ENCODE data around the gene KBTBD13. TPM values are rescaled to one million over a fixed set of nuclear protein-coding genes. Genes with fewer than 3 reads are reported as not detected.
"Not testable (repeated sequence)": the region's sequence is repeated elsewhere in the genome, so short reads cannot be mapped to it uniquely, and the experiment has no call there.

The KBTBD13 gene
- total RNA-seq, 1 donor: not detected

GRCh38 chr15:65040461-65040860 lies 36.1 kb upstream of the KBTBD13 start:
- DNase-seq (ENCODE audit: low read depth): no peak
- no peak for TF ChIP-seq CTCF (IDR thresholded peaks at IDR 0.05; ENCODE audit: insufficient read depth, low read length)
- no peak overlapping the region for H3K4me3 ChIP-seq (ENCODE audit: low read depth, low read length)

GRCh38 chr15:65041787-65042186 lies 34.8 kb upstream of the KBTBD13 start:
- TF ChIP-seq CTCF (IDR thresholded peaks at IDR 0.05; ENCODE audit: insufficient read depth, low read length): no peak
- no peak for DNase-seq (ENCODE audit: low read depth)

GRCh38 chr15:65042776-65043327 lies 33.7 kb upstream of the KBTBD13 start:
- no peak for DNase-seq (ENCODE audit: low read depth)
- TF ChIP-seq CTCF (IDR thresholded peaks at IDR 0.05; ENCODE audit: insufficient read depth, low read length): no peak
- no peak overlapping the region for H3K4me3 ChIP-seq (ENCODE audit: low read depth, low read length)

More at GRCh38 chr15:65041787-65042186, 34.8 kb upstream of the KBTBD13 start:
- H3K4me3 ChIP-seq (ENCODE audit: low read depth, low read length): no peak overlapping the region

- peak; percentile 66 for DNase-seq (ENCODE audit: low read depth)
- H3K4me3 ChIP-seq (ENCODE audit: low read depth, low read length): not testable (repeated sequence)
These were observed 32.3 kb upstream of the KBTBD13 start for GRCh38 chr15:65044218-65044617.

GRCh38 chr15:65044724-65045481 lies 31.6 kb upstream of the KBTBD13 start, which contains the start of gene SLC51B:
SLC51B (plus strand) TSS chr15:65045387; CDS start chr15:65050005, 4,618 bp downstream.
- TF ChIP-seq CTCF (IDR thresholded peaks at IDR 0.05; ENCODE audit: insufficient read depth, low read length): no peak
- no peak within 1 kb of the TSS for H3K4me3 ChIP-seq (ENCODE audit: low read depth, low read length)
- DNase-seq (ENCODE audit: low read depth): no peak

GRCh38 chr15:65048241-65048640 lies 28.3 kb upstream of the KBTBD13 start:
- DNase-seq (ENCODE audit: low read depth): no peak
- no peak overlapping the region for H3K4me3 ChIP-seq (ENCODE audit: low read depth, low read length)
- no peak for TF ChIP-seq CTCF (IDR thresholded peaks at IDR 0.05; ENCODE audit: insufficient read depth, low read length)

GRCh38 chr15:65049418-65049840 lies 27.1 kb upstream of the KBTBD13 start:
- H3K4me3 ChIP-seq (ENCODE audit: low read depth, low read length): peak overlapping the region; percentile 57
- DNase-seq (ENCODE audit: low read depth): peak; percentile 86
- no peak for TF ChIP-seq CTCF (IDR thresholded peaks at IDR 0.05; ENCODE audit: insufficient read depth, low read length)

Measured in fibroblast of the aortic adventitia (primary cell).